NCI-H510A treated with DMSO at 0.1 percent for 48 hours (cell line): ENCODE measurements around the gene CFAP299.

ENCODE experiments used
- DNase-seq: peaks from one replicate; lab custom pipeline; 2025; lab: John Stamatoyannopoulos, UW

The CFAP299 gene

DNA sequence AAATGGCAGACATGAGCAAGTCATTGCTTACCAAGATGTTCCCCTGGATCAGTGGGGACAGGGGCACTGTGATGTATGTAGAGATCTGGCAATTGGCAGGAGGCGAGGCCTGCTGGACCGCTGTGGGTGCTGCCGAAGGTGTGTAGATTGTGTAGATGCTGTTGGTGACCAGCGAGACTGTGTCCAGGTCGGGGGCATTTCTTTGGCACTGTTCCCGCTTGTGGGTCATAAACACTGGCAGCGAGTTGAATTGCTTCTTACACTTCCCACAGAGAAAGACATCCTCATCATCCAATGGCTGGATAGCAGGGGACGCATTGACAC, 52.7 kb downstream of the CFAP299 start:
- no peak for DNase-seq

DNA sequence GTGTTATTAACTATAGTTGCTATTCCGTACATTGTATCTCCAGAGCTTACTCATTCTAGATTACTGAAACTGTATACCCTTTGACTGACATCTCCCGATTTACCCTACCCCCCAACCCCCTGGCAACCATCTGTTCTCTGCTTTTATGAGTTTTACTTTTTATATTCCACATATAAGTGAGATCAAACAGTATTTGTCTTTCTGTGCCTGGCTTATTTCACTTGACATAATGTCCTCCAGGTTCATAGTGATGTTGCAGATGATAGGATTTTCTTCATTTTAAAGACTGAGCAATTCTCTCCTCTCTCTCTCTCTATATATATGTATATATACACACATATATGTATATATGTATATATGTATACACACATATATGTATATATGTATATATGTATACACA, 54.6 kb downstream of the CFAP299 start:
- DNase-seq = no peak

DNA sequence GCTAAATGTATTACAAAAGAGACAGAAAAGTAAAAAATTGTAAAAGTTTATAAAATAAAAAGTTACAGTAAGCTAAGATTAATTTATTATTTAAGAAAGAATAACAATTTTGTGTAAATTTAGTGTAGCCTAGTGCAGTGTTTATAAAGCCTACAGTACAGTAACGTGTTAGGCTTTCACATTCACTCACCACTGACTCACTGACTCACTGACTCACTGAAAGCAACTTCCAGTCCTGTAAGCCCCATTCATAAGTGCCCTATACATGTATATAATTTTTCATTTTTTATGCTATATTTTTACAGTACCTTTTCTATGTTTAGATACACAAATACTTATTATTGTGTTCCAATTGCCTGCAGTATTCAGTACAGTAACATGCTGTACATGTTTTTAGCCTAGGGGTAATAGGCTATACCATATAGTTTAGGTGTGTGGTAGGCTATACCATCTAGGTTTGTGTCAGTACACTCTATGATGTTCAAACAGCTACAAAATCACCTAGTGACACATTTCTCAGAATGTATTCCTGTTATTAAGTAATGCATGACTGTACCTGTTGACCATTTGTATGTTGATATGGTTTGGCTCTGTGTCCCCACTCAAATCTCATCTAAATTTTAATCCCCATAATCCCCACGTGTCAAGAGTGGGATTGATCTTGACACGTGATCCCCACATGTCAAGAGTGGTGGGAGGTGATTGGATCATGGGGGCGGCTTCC, 57.9 kb downstream of the CFAP299 start:
- DNase-seq = no peak

DNA sequence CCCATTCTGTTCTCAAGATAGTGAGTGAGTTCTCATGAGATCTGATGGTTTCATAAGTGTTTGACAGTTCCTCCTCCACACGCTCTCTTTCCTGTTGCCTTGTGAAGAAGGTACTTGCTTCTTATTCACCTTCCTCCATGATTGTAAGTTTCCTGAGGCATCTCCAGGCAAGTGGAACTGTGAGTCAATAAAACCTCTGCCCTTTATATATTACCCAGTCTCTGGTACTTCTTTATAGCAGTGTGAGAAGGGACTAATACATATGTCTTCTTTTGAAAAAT, 58.4 kb downstream of the CFAP299 start:
- no peak for DNase-seq

DNA sequence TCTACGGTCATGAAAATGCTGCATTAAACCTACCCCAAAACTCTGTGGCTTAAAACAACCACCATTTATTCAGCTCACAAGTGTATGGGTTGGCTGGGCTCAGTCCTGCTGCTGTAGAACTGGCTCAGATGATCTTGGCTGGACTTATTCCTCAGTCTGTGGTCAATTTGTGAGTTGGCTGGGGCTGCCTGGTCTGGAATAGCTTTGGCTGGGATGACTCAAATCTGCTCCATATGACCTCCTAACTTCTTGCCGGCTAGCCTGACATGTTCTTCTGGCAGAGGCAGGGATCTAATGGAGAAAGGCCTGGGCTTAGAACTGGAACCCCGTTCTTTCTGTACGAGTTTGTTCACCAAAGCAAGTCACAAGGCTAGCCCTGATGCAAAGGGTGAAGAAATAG, 71.7 kb downstream of the CFAP299 start:
- DNase-seq = no peak

DNA sequence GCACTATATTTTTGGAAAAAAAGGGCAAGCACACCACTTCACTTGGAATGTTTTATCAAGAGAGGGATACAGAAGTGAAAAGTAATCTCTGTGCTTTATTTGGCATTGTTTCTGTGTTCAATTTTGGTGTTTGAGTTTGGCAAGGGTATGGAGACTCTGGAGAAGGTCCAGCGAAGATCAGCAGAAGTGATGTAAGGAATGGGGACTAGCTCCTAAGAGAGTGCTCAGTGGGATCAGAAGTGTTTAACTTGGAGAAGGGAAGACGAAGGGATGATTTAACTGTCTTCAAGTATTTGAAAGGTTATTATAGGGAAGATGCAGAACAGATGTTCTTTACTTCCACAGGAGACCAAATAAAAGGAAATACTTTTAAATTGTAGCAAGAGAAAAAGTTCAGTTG, 74.3 kb downstream of the CFAP299 start:
- DNase-seq = no peak

DNA sequence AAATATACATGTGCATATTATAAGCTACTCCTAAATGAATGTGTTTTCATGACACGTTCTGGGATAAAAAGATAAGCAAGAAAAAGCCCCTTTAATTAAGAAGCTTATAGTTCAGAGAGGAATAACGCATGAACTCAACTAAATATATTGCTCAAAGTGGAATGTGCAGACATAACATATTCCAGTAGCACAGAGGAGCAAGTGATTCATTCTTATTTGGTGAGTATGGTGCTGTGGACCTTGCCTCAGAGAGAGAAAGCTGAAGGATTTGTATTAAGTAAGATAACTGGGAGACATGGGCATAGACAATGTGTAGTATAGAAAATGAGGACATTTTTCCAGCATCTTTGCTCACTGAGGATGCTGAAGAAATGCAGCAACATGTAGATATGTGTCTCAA, 76.8 kb downstream of the CFAP299 start:
- no peak for DNase-seq

DNA sequence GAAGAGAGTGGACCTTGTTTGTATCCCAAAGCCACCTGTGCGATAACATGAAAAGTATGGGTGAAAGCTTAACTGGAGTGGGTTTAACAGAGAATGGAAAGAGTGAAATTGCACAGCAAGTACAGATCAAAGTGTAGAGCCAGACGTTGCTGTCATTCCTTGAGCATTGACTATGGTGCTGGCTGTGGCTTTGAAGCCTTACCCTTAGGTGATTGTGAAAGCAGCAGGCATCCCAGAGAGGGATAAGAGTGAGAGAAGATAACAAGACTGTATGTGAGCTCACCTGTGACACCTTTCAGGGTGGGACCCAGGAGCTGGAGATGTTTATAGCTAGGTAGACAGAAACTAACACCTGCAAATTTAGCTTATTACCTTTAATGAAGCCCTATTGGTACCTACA, 77.6 kb downstream of the CFAP299 start:
- no peak for DNase-seq

DNA sequence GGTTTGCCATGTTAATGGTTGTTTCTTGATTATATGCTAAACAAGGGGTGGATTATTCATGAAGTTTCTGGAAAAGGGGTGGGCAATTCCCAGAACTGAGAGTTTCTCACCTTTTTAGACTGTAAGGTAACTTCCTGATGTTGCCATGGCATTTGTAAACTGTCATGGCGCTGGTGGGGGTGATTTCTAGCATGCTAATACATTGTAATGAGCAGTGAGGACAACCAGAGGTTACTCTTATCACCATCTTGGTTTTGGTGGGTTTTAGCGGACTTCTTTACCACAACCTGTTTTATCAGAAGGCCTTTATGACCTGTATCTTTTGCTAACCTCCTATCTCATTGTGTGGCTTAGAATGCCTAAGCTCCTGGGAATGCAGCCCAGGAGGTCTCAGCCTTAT, 81.5 kb downstream of the CFAP299 start:
- DNase-seq = no peak

DNA sequence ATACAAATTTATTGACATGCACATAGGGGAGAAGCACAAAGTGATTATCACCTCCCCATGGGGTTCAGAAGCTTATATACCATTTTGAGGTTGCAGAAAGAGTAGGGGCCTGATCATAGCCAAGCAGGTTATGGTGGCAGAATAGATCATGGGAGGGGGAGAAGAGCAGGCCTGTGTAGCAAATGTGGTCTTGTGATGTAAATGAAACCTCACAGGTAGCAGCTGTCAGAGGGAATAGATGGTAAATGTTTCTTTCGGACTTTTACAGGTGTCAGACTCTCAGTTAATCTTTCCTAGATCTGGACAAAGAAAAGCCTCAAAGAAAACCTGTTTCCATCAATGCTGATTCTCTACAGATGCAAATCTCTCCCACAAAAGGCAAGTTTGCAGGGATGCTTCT, 84.4 kb downstream of the CFAP299 start:
- no peak for DNase-seq

DNA sequence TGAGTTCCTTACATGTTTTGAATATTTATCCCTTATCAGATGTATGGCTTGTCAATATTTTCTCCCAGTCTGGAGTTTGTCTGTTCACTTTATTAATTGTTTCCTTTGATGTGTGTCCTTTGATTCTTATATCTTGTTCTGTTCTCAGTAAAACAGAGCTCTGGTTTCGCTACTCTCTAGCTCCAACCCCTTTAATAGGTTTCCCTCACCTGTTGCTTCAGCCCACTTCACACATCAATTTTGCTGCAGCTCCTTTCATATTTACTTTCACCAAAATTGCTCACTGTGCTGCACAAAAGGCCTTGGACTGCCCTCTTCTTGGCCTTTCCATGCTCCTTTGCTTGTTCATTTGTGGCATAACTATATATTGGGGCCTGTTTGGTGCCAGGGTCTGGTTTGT, 85.1 kb downstream of the CFAP299 start:
- DNase-seq = no peak

DNA sequence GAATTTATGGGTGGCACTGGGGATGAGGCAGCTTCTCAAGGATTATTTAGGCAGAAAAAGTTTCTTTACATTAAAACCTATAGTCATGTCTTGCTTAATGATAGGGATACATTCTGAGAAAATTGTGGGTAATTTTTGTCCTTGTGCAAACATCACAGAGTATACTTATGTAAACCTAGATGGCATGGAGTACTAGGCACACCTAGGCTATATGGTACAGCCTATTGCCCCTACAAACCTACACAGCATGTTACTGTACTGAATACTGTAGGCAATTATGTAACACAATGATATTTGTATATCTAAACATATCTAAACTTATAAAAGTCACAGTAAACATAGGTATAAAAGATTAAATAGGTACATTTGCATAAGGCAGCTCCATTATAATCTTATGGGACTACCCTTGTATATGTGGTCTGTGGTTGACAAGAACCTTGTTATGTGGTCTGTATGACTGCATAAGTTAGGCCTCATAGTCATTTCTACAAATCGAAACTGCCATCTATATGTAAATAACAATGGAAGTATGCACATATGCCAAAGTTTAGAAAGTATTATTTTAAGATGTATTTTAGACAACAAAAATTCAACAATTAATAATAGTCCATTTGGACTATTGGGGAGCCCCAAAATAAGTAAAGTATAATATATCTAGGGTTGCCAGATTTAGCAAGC, 87.3 kb downstream of the CFAP299 start:
- no peak for DNase-seq

DNA sequence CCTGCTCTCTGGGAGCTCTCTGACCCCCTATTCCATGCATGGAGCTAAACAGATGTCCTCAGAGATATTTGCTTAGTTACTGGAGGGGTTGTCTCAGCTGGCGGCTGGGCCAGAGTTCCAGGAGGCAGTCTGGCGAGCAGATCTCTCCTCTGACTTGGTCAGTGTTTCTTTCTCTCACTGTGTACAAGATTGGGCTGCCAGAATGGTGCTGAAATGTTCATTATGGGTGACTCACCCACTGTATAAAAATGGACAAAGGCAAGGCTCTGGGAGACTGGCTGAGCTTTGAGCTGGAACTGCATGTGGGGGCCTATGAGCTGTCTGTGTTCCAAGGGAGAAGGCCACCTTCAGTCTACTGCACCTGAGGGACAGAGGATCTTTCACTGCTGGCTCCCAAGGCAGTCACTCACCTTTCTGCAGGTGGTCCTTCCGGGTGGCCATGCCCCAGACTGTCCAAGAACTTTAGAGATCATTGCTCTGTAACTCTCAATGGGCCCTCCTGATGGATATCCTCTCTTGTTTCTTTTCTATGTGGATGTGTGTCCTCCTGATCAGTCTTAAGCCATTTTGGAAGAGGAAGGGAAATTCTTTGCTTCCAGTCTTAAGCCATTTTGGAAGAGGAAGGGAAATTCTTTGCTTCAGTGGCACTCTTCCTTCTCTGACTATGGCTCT, 88.2 kb downstream of the CFAP299 start:
- DNase-seq = no peak

DNA sequence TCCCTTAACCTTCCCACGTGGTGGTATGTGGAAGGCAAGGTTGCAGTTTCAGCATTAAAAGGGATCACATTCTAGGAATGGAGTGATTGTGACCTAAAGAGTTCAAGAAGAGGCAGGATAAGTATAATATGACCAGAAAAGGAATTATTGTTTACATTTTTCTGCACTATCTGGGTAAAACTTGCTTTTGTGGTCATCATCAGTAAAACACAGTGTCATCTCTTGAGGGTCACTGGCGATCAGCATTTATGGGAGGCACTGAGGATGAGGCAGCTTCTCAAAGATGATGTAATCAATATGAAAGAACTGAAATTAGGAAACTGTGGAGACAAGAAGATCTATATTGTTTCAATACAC, 88.7 kb downstream of the CFAP299 start:
- DNase-seq = no peak

DNA sequence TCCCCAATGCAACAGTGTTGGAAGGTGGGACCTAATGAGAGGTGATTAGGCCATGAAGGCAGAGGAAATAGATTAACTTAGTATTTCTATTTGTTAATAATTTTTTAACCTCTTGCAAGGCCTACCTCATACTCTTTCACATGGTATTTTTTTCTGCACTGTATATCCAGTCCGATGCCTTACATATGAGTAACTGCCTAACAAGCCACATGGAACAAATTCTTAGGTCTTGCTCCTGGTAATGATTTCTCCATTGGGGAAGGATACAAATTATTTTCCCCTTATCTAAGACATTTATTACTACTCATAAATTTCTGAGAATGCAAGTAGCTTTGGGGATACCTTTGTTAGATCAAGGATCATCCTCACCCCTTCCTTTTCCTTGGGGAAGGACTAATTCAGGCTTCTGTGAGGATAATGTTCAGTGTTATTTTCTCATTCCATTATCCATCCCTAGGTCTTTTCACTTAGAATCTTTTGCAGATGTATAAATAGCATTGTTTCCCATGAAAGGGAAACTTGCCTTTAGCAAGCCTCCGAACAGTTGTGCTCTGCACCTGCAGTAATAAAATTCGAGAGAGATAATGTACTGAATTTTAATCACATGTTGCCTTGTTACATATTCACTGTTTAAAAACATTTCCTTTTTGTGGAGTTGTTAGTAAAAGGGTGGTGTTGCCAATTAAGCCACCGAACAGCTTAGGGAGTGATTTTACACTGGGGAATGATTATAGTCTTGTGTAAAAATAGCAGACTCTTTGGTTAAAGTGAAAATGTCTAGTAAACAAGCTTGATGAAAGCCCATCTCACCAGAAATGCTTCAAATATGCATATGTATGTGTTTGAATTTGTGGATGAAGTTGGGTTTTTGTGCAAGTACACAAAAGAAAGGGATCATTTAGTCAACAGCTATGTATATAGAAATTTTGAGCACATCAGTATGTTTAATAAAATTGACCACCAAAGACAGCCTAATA, 89.9 kb downstream of the CFAP299 start:
- DNase-seq = no peak

DNA sequence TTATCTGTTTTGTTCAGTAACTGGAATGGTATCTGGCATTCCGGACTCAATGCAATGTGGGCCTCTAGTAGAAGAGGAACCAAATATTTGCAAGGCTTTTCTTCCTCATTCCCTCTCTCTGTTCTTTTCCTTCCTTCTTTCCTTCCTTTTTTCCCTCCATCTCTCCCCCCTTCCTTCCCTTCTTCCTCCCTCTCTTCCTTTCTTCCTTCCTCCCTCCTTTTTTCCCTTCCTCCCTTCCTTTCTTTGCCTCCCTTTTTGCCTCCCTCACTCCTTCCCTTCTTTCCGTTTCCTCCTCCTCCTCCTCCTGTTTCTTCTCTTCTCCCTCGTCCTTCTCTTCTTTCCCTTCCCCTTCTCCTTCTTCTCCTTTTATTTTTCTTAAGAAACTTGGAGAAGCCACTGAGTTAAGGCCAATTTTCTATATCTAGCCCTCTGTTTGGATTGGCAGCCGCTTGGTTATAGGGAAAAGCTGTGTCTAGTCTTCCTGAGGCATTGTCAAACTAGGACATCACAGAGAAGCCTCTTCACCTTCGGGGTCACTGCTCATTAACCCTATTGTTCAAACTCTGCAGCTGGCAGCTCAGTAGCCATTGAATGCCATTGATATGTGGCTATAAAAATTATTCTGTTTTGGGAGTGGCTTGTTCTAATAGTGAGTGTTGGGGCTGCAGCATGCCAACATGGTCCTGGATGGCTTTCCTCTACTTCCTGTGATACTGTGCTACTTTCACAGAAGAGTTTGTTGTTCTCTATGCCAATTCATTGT, 95.9 kb downstream of the CFAP299 start:
- DNase-seq = no peak

DNA sequence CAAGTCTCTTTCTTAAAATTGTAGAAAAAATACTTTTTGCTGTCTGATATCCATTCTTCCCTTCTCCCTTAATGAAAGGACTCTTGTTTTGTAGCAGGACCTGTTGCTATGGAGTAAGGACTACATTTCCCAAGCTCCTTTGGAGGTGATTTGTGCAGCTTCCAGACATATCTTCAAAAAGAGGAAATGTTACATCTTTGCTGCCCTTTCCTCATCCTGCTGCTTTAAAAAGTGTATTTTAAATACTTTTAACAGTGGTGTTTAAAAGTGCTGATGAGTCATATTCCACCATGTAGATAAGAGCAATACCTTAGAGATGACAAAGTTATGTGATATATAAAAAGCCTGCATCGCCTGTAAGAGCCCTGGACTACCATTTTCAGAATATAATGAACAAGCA, 98.7 kb downstream of the CFAP299 start:
- no peak for DNase-seq

DNA sequence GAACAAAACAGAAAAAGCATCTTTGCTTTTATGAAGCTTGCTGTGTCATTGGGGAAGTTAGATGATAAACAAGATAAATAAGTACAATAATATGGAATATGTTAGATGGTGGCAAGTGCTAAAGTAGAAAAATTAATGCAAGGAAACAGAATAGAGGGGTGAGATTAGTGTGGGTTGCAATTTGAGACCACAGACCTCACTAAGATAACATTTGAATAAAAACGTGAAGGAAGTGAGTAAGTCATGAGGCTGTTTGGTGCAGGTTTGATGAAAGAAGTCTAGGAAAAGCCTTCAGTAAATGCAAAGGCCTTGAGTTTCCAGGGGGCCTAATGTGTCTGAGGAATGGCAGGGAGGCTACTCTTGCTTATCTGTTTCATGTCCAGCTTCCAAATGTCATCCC, 102.5 kb downstream of the CFAP299 start:
- DNase-seq = no peak

DNA sequence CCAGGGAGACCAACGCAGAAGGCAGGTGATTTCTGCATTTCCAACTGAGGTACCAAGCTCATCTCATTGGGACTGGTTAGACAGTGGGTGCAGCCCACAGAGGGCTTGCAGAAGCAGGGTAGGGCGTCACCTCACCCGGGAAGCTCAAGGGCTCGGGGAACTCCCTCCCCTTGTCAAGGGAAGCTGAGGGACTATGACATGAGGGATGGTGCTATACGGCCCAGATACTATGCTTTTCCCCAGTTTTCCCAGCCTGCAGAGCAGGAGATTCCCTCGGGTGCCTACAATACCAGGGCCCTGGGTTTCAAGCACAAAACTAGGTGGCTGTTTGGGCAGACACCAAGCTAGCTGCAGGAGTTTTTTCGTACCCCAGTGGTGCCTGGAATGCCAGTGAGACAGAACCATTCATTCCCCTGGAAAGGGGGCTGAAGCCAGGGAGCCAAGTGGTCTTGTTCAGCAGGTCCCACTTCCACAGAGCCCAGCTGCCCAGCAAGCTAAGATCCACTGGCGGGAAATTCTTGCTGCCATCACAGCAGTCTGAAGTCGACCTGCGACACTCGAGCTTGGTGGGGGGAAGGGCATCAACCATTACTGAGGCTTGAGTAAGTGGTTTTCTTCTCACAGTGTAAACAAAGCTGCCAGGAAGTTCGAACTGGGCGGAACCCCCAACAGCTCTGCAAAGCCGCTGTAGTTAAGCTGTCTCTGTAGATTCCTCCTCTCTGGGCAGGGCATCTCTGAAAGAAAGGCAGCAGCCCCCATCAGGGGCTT, 103.9 kb downstream of the CFAP299 start:
- peak; percentile 52 for DNase-seq

DNA sequence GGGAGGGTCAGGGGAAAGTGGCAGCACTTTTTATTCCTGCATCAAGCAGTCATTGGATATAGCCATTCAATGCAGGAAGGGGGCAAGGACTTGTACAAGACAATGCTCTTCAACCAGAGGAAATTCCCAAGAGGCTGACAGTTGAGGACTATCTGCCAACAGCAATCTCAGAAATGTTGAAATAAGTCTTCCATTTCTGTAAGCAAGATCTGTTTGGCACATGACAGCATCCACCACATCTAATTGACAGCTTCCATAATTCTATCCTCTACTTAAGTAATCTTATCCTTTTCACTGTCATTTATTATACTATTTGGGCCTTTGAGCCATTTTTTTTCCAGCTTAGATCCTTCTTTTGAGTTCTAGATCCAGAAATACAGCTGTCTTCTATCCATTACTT, 110.7 kb downstream of the CFAP299 start:
- DNase-seq = no peak

DNA sequence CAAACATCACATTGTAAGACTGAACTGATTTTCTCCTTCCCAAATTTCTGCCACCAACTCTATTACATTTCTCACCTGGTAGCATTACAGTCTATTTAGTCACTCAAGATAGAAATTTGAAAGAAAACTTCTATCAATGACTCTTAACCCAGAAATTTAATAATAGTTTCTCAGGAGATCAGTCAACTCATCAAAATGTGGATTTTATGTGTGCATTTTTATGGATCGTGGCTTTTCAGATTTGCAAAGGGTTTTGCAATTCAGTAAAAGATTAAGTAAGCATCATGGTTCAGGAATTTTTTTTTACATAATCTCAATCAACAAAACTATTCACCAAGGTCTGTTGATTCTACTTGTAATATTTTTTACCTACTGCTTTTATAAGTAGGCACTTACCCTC, 111.1 kb downstream of the CFAP299 start:
- no peak for DNase-seq
